ENCODE measurements around the gene PDF. TPM values are rescaled to one million over a fixed set of nuclear protein-coding genes. Genes with fewer than 3 reads are reported as not detected.

Gene PDF
- total RNA-seq, 1 donor: 11.2 TPM

GRCh38 chr16:69326172-69326873, 4.1 kb downstream of the PDF start:
- Histone ChIP-seq H3K27me3 (ENCODE audit: insufficient read depth, low read length) (no peaks in the 10 kb centered on the region), H2AFZ (ENCODE audit: low read length) (no peak overlapping the region), H3K36me3 (ENCODE audit: insufficient read depth, low read length) (peaks cover 67% of the 10 kb centered on the region), H3K4me2 (ENCODE audit: insufficient read depth, low read length) (no peak overlapping the region), H4K20me1 (ENCODE audit: insufficient read depth, low read length) (peaks cover 41% of the 10 kb centered on the region), H3K27ac (ENCODE audit: low read depth, low read length) (no peak overlapping the region), H3K4me3 (ENCODE audit: insufficient read depth, low read length) (no peak overlapping the region), H3K9me3 (ENCODE audit: low read depth, low read length) (no peaks in the 10 kb centered on the region), H3K79me2 (ENCODE audit: insufficient read depth, low read length) (peaks cover 81% of the 10 kb centered on the region), H3K4me1 (ENCODE audit: insufficient read depth, low read length) (peaks cover 30% of the 10 kb centered on the region)
- DNase-seq (ENCODE audit: insufficient read length, low spot score, missing footprints): no peak
- no peak for TF ChIP-seq CTCF (IDR thresholded peaks at IDR 0.05; ENCODE audit: extremely low read depth, low read depth, low read length)

GRCh38 chr16:69325784-69326171, 4.6 kb downstream of the PDF start:
- H4K20me1 ChIP-seq (ENCODE audit: insufficient read depth, low read length): peaks cover 42% of the 10 kb centered on the region
- DNase-seq (ENCODE audit: insufficient read length, low spot score, missing footprints): no peak
- no peak overlapping the region for H3K4me2 ChIP-seq (ENCODE audit: insufficient read depth, low read length)
- peaks cover 28% of the 10 kb centered on the region for H3K4me1 ChIP-seq (ENCODE audit: insufficient read depth, low read length)
- H3K36me3 ChIP-seq (ENCODE audit: insufficient read depth, low read length): peaks cover 72% of the 10 kb centered on the region
- TF ChIP-seq CTCF (IDR thresholded peaks at IDR 0.05; ENCODE audit: extremely low read depth, low read depth, low read length): no peak
- H3K27me3 ChIP-seq (ENCODE audit: insufficient read depth, low read length): no peaks in the 10 kb centered on the region
- peaks cover 87% of the 10 kb centered on the region for H3K79me2 ChIP-seq (ENCODE audit: insufficient read depth, low read length)
- no peak overlapping the region for H3K27ac ChIP-seq (ENCODE audit: low read depth, low read length)
- no peak overlapping the region for H2AFZ ChIP-seq (ENCODE audit: low read length)
- no peak overlapping the region for H3K4me3 ChIP-seq (ENCODE audit: insufficient read depth, low read length)
- no peaks in the 10 kb centered on the region for H3K9me3 ChIP-seq (ENCODE audit: low read depth, low read length)

GRCh38 chr16:69324585-69325253, 5.7 kb downstream of the PDF start:
- Histone ChIP-seq H3K9me3 (ENCODE audit: low read depth, low read length) (no peaks in the 10 kb centered on the region), H3K79me2 (ENCODE audit: insufficient read depth, low read length) (peaks cover 91% of the 10 kb centered on the region), H2AFZ (ENCODE audit: low read length) (no peak overlapping the region), H3K4me3 (ENCODE audit: insufficient read depth, low read length) (no peak overlapping the region), H3K4me2 (ENCODE audit: insufficient read depth, low read length) (no peak overlapping the region), H4K20me1 (ENCODE audit: insufficient read depth, low read length) (peaks cover 44% of the 10 kb centered on the region), H3K27ac (ENCODE audit: low read depth, low read length) (no peak overlapping the region), H3K27me3 (ENCODE audit: insufficient read depth, low read length) (no peaks in the 10 kb centered on the region), H3K36me3 (ENCODE audit: insufficient read depth, low read length) (peaks cover 83% of the 10 kb centered on the region), H3K4me1 (ENCODE audit: insufficient read depth, low read length) (peaks cover 27% of the 10 kb centered on the region)
- TF ChIP-seq CTCF (IDR thresholded peaks at IDR 0.05; ENCODE audit: extremely low read depth, low read depth, low read length): no peak
- DNase-seq (ENCODE audit: insufficient read length, low spot score, missing footprints): peak; percentile 86

GRCh38 chr16:69324013-69324531, 6.3 kb downstream of the PDF start:
- H3K79me2 ChIP-seq (ENCODE audit: insufficient read depth, low read length): peaks cover 91% of the 10 kb centered on the region

More at GRCh38 chr16:69324013-69324531, 6.3 kb downstream of the PDF start:
- no peak overlapping the region for H3K27ac ChIP-seq (ENCODE audit: low read depth, low read length)
- H4K20me1 ChIP-seq (ENCODE audit: insufficient read depth, low read length): peaks cover 37% of the 10 kb centered on the region
- peaks cover 21% of the 10 kb centered on the region for H3K4me1 ChIP-seq (ENCODE audit: insufficient read depth, low read length)
- peaks cover 90% of the 10 kb centered on the region for H3K36me3 ChIP-seq (ENCODE audit: insufficient read depth, low read length)
- no peak for TF ChIP-seq CTCF (IDR thresholded peaks at IDR 0.05; ENCODE audit: extremely low read depth, low read depth, low read length)
- H3K9me3 ChIP-seq (ENCODE audit: low read depth, low read length): no peaks in the 10 kb centered on the region
- no peak overlapping the region for H3K4me3 ChIP-seq (ENCODE audit: insufficient read depth, low read length)
- H3K27me3 ChIP-seq (ENCODE audit: insufficient read depth, low read length): no peaks in the 10 kb centered on the region
- H3K4me2 ChIP-seq (ENCODE audit: insufficient read depth, low read length): no peak overlapping the region
- peak; percentile 87 for DNase-seq (ENCODE audit: insufficient read length, low spot score, missing footprints)
- no peak overlapping the region for H2AFZ ChIP-seq (ENCODE audit: low read length)
